HG03045 (cell line): ENCODE measurements around the gene MRPL1.
"Not testable (repeated sequence)": the region's sequence is repeated elsewhere in the genome, so short reads cannot be mapped to it uniquely, and the experiment has no call there.

ENCODE experiments used
- ATAC-seq: cut with Tn5 transposase; IDR thresholded peaks from one replicate; pipeline ENCODE4 v1.9.1; 2021; ENCODE audit warnings: mild to moderate bottlenecking, moderate library complexity; ENCODE audit not compliant: unreplicated experiment

Gene MRPL1

GRCh38 chr4:77963004-77963403, 100.4 kb downstream of the MRPL1 start:
- no peak for ATAC-seq

GRCh38 chr4:77973657-77974056, 111.0 kb downstream of the MRPL1 start:
- ATAC-seq: not testable (repeated sequence)

GRCh38 chr4:77982900-77983540, 120.4 kb downstream of the MRPL1 start:
- ATAC-seq: not testable (repeated sequence)

- not testable (repeated sequence) for ATAC-seq
These were observed 121.1 kb downstream of the MRPL1 start for GRCh38 chr4:77983612-77984311.

GRCh38 chr4:77989968-77990367, 127.3 kb downstream of the MRPL1 start:
- no peak for ATAC-seq

GRCh38 chr4:77990456-77990855, 127.8 kb downstream of the MRPL1 start:
- ATAC-seq: no peak

- no peak for ATAC-seq
These were observed 128.3 kb downstream of the MRPL1 start for GRCh38 chr4:77990904-77991358.

- no peak for ATAC-seq
These were observed 130.0 kb downstream of the MRPL1 start for GRCh38 chr4:77992581-77992980.

GRCh38 chr4:77994194-77994721, 131.6 kb downstream of the MRPL1 start:
- no peak for ATAC-seq

- no peak for ATAC-seq
These were observed 133.4 kb downstream of the MRPL1 start for GRCh38 chr4:77996076-77996475.

- ATAC-seq: no peak
These were observed 138.9 kb downstream of the MRPL1 start for GRCh38 chr4:78001531-78001930.

GRCh38 chr4:78002260-78002659, 139.6 kb downstream of the MRPL1 start:
- ATAC-seq: no peak
